ENCODE data around the gene REPS1.

Gene REPS1

DNA sequence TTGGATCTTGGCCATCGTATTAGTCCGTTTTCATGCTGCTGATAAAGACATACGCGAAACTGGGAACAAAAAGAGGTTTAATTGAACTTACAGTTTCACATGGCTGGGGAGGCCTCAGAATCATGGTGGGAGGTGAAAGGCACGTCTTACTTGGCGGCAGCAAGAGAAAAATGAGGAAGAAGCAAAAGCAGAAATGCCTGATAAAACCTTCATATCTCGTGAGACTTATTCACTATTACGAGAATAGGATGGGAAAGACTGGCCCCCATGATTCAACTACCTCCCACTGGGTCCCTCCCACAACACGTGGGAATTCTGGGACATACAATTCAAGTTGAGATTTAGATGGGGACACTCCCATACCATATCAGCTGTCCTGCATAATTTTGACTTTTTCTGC, 20.1 kb upstream of the REPS1 start:
- Histone ChIP-seq H3K36me3 (ENCODE audit: control insufficient read depth, insufficient read depth, low read length) (no peaks in the 10 kb centered on the region), H3K4ac (ENCODE audit: low read depth, low read length) (no peak overlapping the region), H2BK120ac (ENCODE audit: low read depth, low read length) (no peak overlapping the region), H3K4me1 (ENCODE audit: control insufficient read depth, low read depth, low read length) (no peaks in the 10 kb centered on the region), H3K56ac (ENCODE audit: low read length) (no peak overlapping the region), H4K8ac (ENCODE audit: low read depth, low read length) (peak overlapping the region; percentile 39), H3K79me1 (ENCODE audit: low read length) (no peaks in the 10 kb centered on the region), H2BK5ac (ENCODE audit: low read length) (no peak overlapping the region), H3K27me3 (ENCODE audit: insufficient read depth, low read length, poor library complexity) (peaks cover 3% of the 10 kb centered on the region), H3K4me3 (ENCODE audit: low read length) (no peak overlapping the region), H3K79me2 (ENCODE audit: control insufficient read depth, insufficient read depth, low read length) (no peaks in the 10 kb centered on the region), H3K27ac (ENCODE audit: low read depth, low read length) (no peak overlapping the region), H2AK5ac (ENCODE audit: low read length) (no peak overlapping the region), H2BK15ac (replicated peaks; ENCODE audit: low read depth) (no peak overlapping the region), H3K4me2 (ENCODE audit: low read length) (no peak overlapping the region), H4K5ac (ENCODE audit: low read length) (no peak overlapping the region), H3K18ac (ENCODE audit: low read length) (no peak overlapping the region), H3K9ac (ENCODE audit: low read length) (no peak overlapping the region), H3K23ac (ENCODE audit: low read length) (no peak overlapping the region)
- no CpG with 5 or more reads among the region's 9 CpGs for WGBS (ENCODE audit: extremely low coverage, insufficient coverage, low lambda C conversion rate)
- no peak for DNase-seq

DNA sequence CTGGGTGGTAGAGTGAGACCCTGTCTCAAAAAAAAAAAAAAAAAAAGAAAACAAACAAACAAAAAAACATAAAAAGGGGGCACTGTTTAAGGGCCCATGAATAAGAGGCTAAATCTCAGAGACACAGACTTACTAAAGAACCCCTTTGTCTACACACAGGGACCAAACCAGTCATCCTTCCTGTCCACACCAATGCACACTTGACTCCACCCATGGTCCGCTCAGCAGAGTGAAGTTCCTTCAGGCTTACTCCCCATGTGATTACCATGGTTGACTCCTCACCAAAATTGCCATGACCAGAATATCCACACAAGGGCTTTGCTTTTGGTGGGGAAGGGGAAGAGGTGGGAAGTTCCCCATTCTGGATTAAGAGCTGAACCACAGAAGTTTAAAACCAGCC, 19.4 kb upstream of the REPS1 start:
- no peak for DNase-seq
- no peaks in the 10 kb centered on the region for H3K36me3 ChIP-seq (ENCODE audit: control insufficient read depth, insufficient read depth, low read length)
- H3K27ac ChIP-seq (ENCODE audit: low read depth, low read length), result no peak overlapping the region
- no peak overlapping the region for H2BK15ac ChIP-seq (replicated peaks; ENCODE audit: low read depth)
- no peak overlapping the region for H3K4ac ChIP-seq (ENCODE audit: low read depth, low read length)
- no CpG with 5 or more reads among the region's 1 CpG for WGBS (ENCODE audit: extremely low coverage, insufficient coverage, low lambda C conversion rate)
- no peak overlapping the region for H2AK5ac ChIP-seq (ENCODE audit: low read length)
- H3K79me1 ChIP-seq (ENCODE audit: low read length), result no peaks in the 10 kb centered on the region
- H2BK5ac ChIP-seq (ENCODE audit: low read length), result no peak overlapping the region
- no peak overlapping the region for H4K8ac ChIP-seq (ENCODE audit: low read depth, low read length)
- H3K4me2 ChIP-seq (ENCODE audit: low read length), result no peak overlapping the region
- no peak overlapping the region for H3K56ac ChIP-seq (ENCODE audit: low read length)
- H4K5ac ChIP-seq (ENCODE audit: low read length), result no peak overlapping the region
- H3K9ac ChIP-seq (ENCODE audit: low read length), result no peak overlapping the region
- no peak overlapping the region for H3K23ac ChIP-seq (ENCODE audit: low read length)
- no peak overlapping the region for H3K18ac ChIP-seq (ENCODE audit: low read length)
- H3K27me3 ChIP-seq (ENCODE audit: insufficient read depth, low read length, poor library complexity), result peaks cover 3% of the 10 kb centered on the region
- H3K79me2 ChIP-seq (ENCODE audit: control insufficient read depth, insufficient read depth, low read length), result no peaks in the 10 kb centered on the region
- no peak overlapping the region for H2BK120ac ChIP-seq (ENCODE audit: low read depth, low read length)
- no peaks in the 10 kb centered on the region for H3K4me1 ChIP-seq (ENCODE audit: control insufficient read depth, low read depth, low read length)
- H3K4me3 ChIP-seq (ENCODE audit: low read length), result no peak overlapping the region

DNA sequence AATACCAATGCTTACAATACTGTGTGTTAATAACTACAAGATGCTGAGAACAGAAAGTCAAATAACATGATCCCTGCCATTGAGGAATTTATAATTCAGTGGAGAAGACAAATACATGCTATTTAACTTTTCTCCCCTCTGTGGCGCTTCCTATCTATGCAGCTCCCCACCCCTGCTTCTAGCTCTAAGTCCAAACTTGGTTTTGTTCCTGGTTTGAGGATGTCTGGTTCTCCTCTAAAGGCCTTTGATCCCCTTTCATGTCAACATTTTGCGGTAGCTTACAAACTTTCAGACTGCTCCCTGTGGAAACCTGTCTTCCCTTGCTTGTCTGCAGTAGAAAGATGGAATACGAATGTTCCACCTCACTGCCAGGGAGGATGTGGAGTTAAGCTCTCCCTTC, 18.4 kb upstream of the REPS1 start:
- H3K36me3 ChIP-seq (ENCODE audit: control insufficient read depth, insufficient read depth, low read length), result no peaks in the 10 kb centered on the region
- no peak overlapping the region for H3K27ac ChIP-seq (ENCODE audit: low read depth, low read length)
- no peak overlapping the region for H3K4me2 ChIP-seq (ENCODE audit: low read length)
- H3K79me1 ChIP-seq (ENCODE audit: low read length), result no peaks in the 10 kb centered on the region
- peaks cover 3% of the 10 kb centered on the region for H3K27me3 ChIP-seq (ENCODE audit: insufficient read depth, low read length, poor library complexity)
- H2BK120ac ChIP-seq (ENCODE audit: low read depth, low read length), result no peak overlapping the region
- no peak overlapping the region for H3K4me3 ChIP-seq (ENCODE audit: low read length)
- no peak overlapping the region for H2BK15ac ChIP-seq (replicated peaks; ENCODE audit: low read depth)
- no peak overlapping the region for H3K56ac ChIP-seq (ENCODE audit: low read length)
- no peaks in the 10 kb centered on the region for H3K79me2 ChIP-seq (ENCODE audit: control insufficient read depth, insufficient read depth, low read length)
- no peak overlapping the region for H3K9ac ChIP-seq (ENCODE audit: low read length)
- whole genome bisulfite sequencing (ENCODE audit: extremely low coverage, insufficient coverage, low lambda C conversion rate), result no CpG with 5 or more reads among the region's 3 CpGs
- H4K5ac ChIP-seq (ENCODE audit: low read length), result no peak overlapping the region
- H2BK5ac ChIP-seq (ENCODE audit: low read length), result no peak overlapping the region
- no peak overlapping the region for H3K4ac ChIP-seq (ENCODE audit: low read depth, low read length)
- H3K4me1 ChIP-seq (ENCODE audit: control insufficient read depth, low read depth, low read length), result no peaks in the 10 kb centered on the region
- H3K18ac ChIP-seq (ENCODE audit: low read length), result no peak overlapping the region
- no peak for DNase-seq
- H3K23ac ChIP-seq (ENCODE audit: low read length), result no peak overlapping the region
- H4K8ac ChIP-seq (ENCODE audit: low read depth, low read length), result no peak overlapping the region
- no peak overlapping the region for H2AK5ac ChIP-seq (ENCODE audit: low read length)

DNA sequence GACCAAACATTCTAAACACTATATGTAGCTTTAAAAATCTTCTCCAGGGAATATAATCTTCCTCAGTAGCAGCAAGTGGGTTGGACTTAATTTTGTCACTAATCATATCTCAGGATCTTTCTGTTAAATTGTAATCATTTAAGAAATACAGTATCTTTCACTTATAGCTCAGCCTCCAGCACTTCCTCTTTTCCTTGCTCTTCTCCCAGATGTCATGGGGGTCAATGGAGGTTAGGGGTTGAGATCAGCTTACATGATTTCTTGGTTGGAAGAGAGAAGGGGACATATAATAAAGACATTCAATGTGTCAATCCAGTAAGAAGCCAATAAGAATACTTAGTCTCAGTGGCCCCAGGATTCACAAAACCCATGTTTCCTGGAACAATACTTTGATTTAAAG, 15.7 kb upstream of the REPS1 start:
- H3K18ac ChIP-seq (ENCODE audit: low read length), result no peak overlapping the region
- DNase-seq, result no peak
- H3K79me1 ChIP-seq (ENCODE audit: low read length), result no peaks in the 10 kb centered on the region
- no peak overlapping the region for H3K4me2 ChIP-seq (ENCODE audit: low read length)
- no peak overlapping the region for H3K27ac ChIP-seq (ENCODE audit: low read depth, low read length)
- no peak overlapping the region for H3K4ac ChIP-seq (ENCODE audit: low read depth, low read length)
- no peak overlapping the region for H2BK120ac ChIP-seq (ENCODE audit: low read depth, low read length)
- no peak overlapping the region for H3K23ac ChIP-seq (ENCODE audit: low read length)
- no peak overlapping the region for H3K9ac ChIP-seq (ENCODE audit: low read length)
- no peak overlapping the region for H4K8ac ChIP-seq (ENCODE audit: low read depth, low read length)
- H3K4me1 ChIP-seq (ENCODE audit: control insufficient read depth, low read depth, low read length), result no peaks in the 10 kb centered on the region
- H3K56ac ChIP-seq (ENCODE audit: low read length), result no peak overlapping the region
- H3K36me3 ChIP-seq (ENCODE audit: control insufficient read depth, insufficient read depth, low read length), result no peaks in the 10 kb centered on the region
- no peak overlapping the region for H4K5ac ChIP-seq (ENCODE audit: low read length)
- no peaks in the 10 kb centered on the region for H3K79me2 ChIP-seq (ENCODE audit: control insufficient read depth, insufficient read depth, low read length)
- peaks cover 3% of the 10 kb centered on the region for H3K27me3 ChIP-seq (ENCODE audit: insufficient read depth, low read length, poor library complexity)
- no peak overlapping the region for H2BK5ac ChIP-seq (ENCODE audit: low read length)
- no peak overlapping the region for H3K4me3 ChIP-seq (ENCODE audit: low read length)
- H2AK5ac ChIP-seq (ENCODE audit: low read length), result no peak overlapping the region
- no peak overlapping the region for H2BK15ac ChIP-seq (replicated peaks; ENCODE audit: low read depth)

DNA sequence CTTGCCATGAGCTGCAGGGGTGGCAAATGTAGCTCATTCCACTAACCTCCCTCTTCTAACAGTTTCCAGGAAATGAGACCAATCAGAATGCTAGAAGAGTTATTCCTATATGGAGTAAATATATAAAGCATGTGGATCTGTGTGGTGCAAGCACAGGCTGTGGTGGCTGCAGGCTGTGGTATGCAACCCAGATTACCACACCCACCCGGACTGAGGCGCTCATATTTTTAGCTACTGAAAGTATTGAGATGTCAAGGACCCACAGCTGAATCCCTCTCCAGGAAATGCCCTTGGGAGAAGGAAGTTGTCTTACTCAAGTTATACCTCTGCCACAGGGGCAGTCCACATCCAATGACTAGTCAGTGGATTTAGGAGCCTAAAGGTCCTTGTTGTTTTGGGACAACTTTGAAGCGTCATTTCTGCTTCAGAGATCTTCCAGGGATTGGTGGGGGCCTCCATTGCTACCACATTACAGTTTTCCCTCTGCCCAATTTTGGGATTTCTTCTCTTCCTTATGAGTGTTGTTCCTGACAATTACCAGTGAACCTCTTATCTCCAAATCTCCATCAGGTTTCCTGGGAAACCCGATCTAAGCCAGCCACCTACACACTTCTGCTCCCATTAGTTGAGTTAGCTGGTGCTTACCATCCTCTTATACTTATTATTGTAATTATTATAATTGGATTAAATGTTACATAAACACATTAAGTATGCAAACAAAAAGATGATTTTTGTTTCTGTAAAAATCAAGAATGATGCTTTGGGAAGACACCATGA, 12.1 kb upstream of the REPS1 start:
- WGBS (ENCODE audit: extremely low coverage, insufficient coverage, low lambda C conversion rate), result no CpG with 5 or more reads among the region's 4 CpGs
- Histone ChIP-seq H2BK5ac (ENCODE audit: low read length) (no peak overlapping the region), H3K9ac (ENCODE audit: low read length) (no peak overlapping the region), H3K4me3 (ENCODE audit: low read length) (no peak overlapping the region), H3K56ac (ENCODE audit: low read length) (no peak overlapping the region), H4K8ac (ENCODE audit: low read depth, low read length) (no peak overlapping the region), H3K4ac (ENCODE audit: low read depth, low read length) (no peak overlapping the region), H4K5ac (ENCODE audit: low read length) (no peak overlapping the region), H2AK5ac (ENCODE audit: low read length) (no peak overlapping the region), H3K4me1 (ENCODE audit: control insufficient read depth, low read depth, low read length) (no peaks in the 10 kb centered on the region), H3K27me3 (ENCODE audit: insufficient read depth, low read length, poor library complexity) (no peaks in the 10 kb centered on the region), H3K27ac (ENCODE audit: low read depth, low read length) (no peak overlapping the region), H3K4me2 (ENCODE audit: low read length) (no peak overlapping the region), H2BK15ac (replicated peaks; ENCODE audit: low read depth) (no peak overlapping the region), H3K79me1 (ENCODE audit: low read length) (no peaks in the 10 kb centered on the region), H3K36me3 (ENCODE audit: control insufficient read depth, insufficient read depth, low read length) (no peaks in the 10 kb centered on the region), H3K79me2 (ENCODE audit: control insufficient read depth, insufficient read depth, low read length) (no peaks in the 10 kb centered on the region), H3K18ac (ENCODE audit: low read length) (no peak overlapping the region), H2BK120ac (ENCODE audit: low read depth, low read length) (no peak overlapping the region), H3K23ac (ENCODE audit: low read length) (no peak overlapping the region)
- DNase-seq, result no peak

DNA sequence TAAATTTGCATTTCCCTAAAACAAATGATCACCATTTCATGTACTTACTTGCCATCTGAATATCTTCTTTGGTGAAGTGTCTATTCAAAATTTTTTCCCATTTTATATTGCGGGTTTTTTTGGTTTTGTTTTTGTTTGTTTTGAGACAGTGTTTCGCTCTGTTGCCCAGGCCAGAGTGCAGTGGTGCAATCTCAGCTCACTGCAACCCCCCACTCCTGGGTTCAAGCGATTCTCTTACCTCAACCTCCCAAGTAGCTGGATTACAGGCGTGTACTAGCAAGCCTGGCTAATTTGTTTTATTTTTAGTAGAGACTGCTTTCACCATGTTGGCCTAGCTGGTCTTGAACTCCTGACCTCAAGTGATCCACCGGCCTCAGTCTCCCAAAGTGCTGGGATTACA, 9.1 kb upstream of the REPS1 start:
- H3K36me3 ChIP-seq (ENCODE audit: control insufficient read depth, insufficient read depth, low read length), result no peaks in the 10 kb centered on the region
- DNase-seq, result no peak
- WGBS (ENCODE audit: extremely low coverage, insufficient coverage, low lambda C conversion rate), result no CpG with 5 or more reads among the region's 5 CpGs

More for the DNA sequence above, 9.1 kb upstream of the REPS1 start:
- Histone ChIP-seq H3K18ac (ENCODE audit: low read length) (no peak overlapping the region), H3K4me3 (ENCODE audit: low read length) (no peak overlapping the region), H3K4me1 (ENCODE audit: control insufficient read depth, low read depth, low read length) (no peaks in the 10 kb centered on the region), H2BK120ac (ENCODE audit: low read depth, low read length) (no peak overlapping the region), H3K27ac (ENCODE audit: low read depth, low read length) (no peak overlapping the region), H3K27me3 (ENCODE audit: insufficient read depth, low read length, poor library complexity) (no peaks in the 10 kb centered on the region), H2BK15ac (replicated peaks; ENCODE audit: low read depth) (no peak overlapping the region), H3K23ac (ENCODE audit: low read length) (no peak overlapping the region), H3K4ac (ENCODE audit: low read depth, low read length) (no peak overlapping the region), H2BK5ac (ENCODE audit: low read length) (no peak overlapping the region), H4K5ac (ENCODE audit: low read length) (no peak overlapping the region), H3K9ac (ENCODE audit: low read length) (no peak overlapping the region), H3K56ac (ENCODE audit: low read length) (no peak overlapping the region), H2AK5ac (ENCODE audit: low read length) (no peak overlapping the region), H3K4me2 (ENCODE audit: low read length) (no peak overlapping the region), H3K79me2 (ENCODE audit: control insufficient read depth, insufficient read depth, low read length) (no peaks in the 10 kb centered on the region), H4K8ac (ENCODE audit: low read depth, low read length) (no peak overlapping the region), H3K79me1 (ENCODE audit: low read length) (no peaks in the 10 kb centered on the region)

Data from mesendoderm (in vitro differentiated cells).